Heart right ventricle (tissue), 16 donors: ENCODE results near the gene KIAA1586. TPM values are rescaled to one million over a fixed set of nuclear protein-coding genes. Genes with fewer than 3 reads are reported as not detected.
A peak's percentile ranks its signal among the peaks of the same experiment; 100 is the strongest.
"Not testable (repeated sequence)": the region's sequence is repeated elsewhere in the genome, so short reads cannot be mapped to it uniquely, and the experiment has no call there.

ENCODE experiments used
- ATAC-seq, 8 donors: fragments of 200-7000 bp; cut with Tn5 transposase; one replicate each; pipeline ENCODE4 v1.9.1; 2020; ENCODE audit warnings: mild to moderate bottlenecking in 8 of 8, moderate library complexity in 8 of 8, moderate number of reproducible peaks in 1 of 8
- DNase-seq, 2 donors: peaks; one replicate each; pipeline ENCODE4 v3.0.0-alpha.2; 2020
- H3K27ac ChIP-seq, 10 donors: fragments of 200-600 bp; sonication (generic) in 2 of 10; one replicate each; pipeline versions ENCODE4 v1.5.0 to v1.8.0; 2020 to 2022; ENCODE audit warnings: mild to moderate bottlenecking in 3 of 10
- H3K27me3 ChIP-seq, 7 donors: fragments of 200-600 bp; one replicate each; pipeline ENCODE4 v1.8.0; 2021 to 2022; ENCODE audit warnings: mild to moderate bottlenecking in 2 of 7
- H3K36me3 ChIP-seq, 9 donors: fragments of 200-600 bp; sonication (generic) in 1 of 9; one replicate each; pipeline versions ENCODE4 v1.5.0 to v1.8.0; 2020 to 2022; ENCODE audit warnings: mild to moderate bottlenecking in 2 of 9
- H3K4me1 ChIP-seq, 9 donors: fragments of 200-600 bp; sonication (generic) in 1 of 9; one replicate each; pipeline versions ENCODE4 v1.5.0 to v1.8.0; 2020 to 2022; ENCODE audit warnings: mild to moderate bottlenecking in 4 of 9
- H3K4me3 ChIP-seq, 10 donors: fragments of 200-600 bp; sonication (generic) in 2 of 10; one replicate each; pipeline versions ENCODE4 v1.5.0 to v1.8.0; 2020 to 2022; ENCODE audit warnings: mild to moderate bottlenecking in 7 of 10, moderate library complexity in 2 of 10
- H3K9me3 ChIP-seq, 11 donors: fragments of 200-600 bp in 10 of 11; sonication (generic) in 2 of 11; one replicate each; pipeline versions ENCODE4 v1.5.0 to v1.8.0; 2013 to 2022; ENCODE audit warnings: mild to moderate bottlenecking in 2 of 11, control low read depth in 1 of 11, moderate library complexity in 1 of 11
- CTCF ChIP-seq, 9 donors: fragments of 200-600 bp; sonication (generic) in 2 of 9; IDR thresholded peaks; one replicate each; pipeline versions ENCODE4 v1.5.0 to v1.8.0; 2021 to 2022; ENCODE audit warnings: antibody characterized with exemption in 9 of 9, mild to moderate bottlenecking in 5 of 9, moderate library complexity in 1 of 9
- WGBS, 2 donors: extraction: QIAGEN DNeasy Blood & Tissue Kit; methylation state at CpG; one replicate each; pipeline ENCODE4 v1.1.7; 2013; ENCODE audit warnings: inconsistent platforms in 1 of 2; 5-methylcytosine and 5-hydroxymethylcytosine counted together
- intact Hi-C, 10 donors: fragments of 100-400 bp; cut with DNase I; formaldehyde crosslinking; loops; one replicate each; pipeline versions ENCODE4 v1.11.1 to v1.14.2; 2022
- long read RNA-seq, 3 donors: library from polyadenylated mRNA; unstranded; transcript quantifications; one replicate each; pipeline ENCODE4 v2.0.0, GENCODE V29; 2020 to 2021
- polyA plus RNA-seq, 2 donors: library from polyadenylated mRNA; stranded (reverse); fragments of 200-250 nt; gene quantifications; one replicate each; pipeline ENCODE4 v1.2.3, GENCODE V29; 2013
- total RNA-seq, 10 donors: library from RNA; stranded (reverse); fragmentation: NEBNext Ultra II Directional in 3 of 10; extraction: Animal tissue kit (Norgen Biotek cat#: 25700) in 3 of 10; gene quantifications; one replicate each; pipeline versions ENCODE4 v1.2.1 to v1.2.4, GENCODE V29; 2021 to 2023
- donor health status: Arrhythmogenic right ventricular cardiomyopathy.
- donor health status: ischemic (EF 13 %, LVEDD 7.1; RV severe dilation, severe dysfunction).
- donor health status: healthy with polysubstance abuse.
- donor health status: DM: no; HTN: yes; CAD: no.
- donor health status: DM: no; HTN: no; CAD: no.
- donor health status: ischemic (EF 25% LVEDD 6.9; RV normal size, moderate dysfunction).
- donor health status: ischemic (EF 25% LVEDD 5.7; RV mildly dilated, moderate dysfunction).
- donor health status: healthy.
- donor health status: DM: yes; HTN: yes; CAD: no.
- donor health status: Ischemic cardiomyopathy.
- donor health status: ischemic (EF 35%, LVEDD 5.7; RV mildly dilated, moderate dysfunction).
- donor health status: nonischemic (EF 11% LVEDD 7.7; RV severe dilation, severe dysfunction).
- donor health status: DM: yes; HTN: yes; CAD: no.
- donor health status: PGD.
- donor health status: ischemic (EF 29% LVEDD 5.4; RV normal size, mild dysfunction).
- donor health status: nonischemic (EF 23%, LVEDD 6.1; RV moderate dilation, normal function).

Gene KIAA1586
- total RNA-seq (10 to 100 TPM in 1 of 10 donors, 1 to 10 TPM in 9; 5.7 to 10.4 (median 8.1) TPM), polyA plus RNA-seq (1 to 10 TPM; 1.8 to 3.1 TPM)
- long read RNA-seq, donor 1, partial matches to known transcripts: 1 of 6 reads
- long read RNA-seq, donor 1, other reads (novel, unspliced or antisense): 2 of 6 reads
- long read RNA-seq, donor 2, transcript KIAA1586-201 (4 exons, 2,933 nt): major isoform, 9 of 10 reads
- long read RNA-seq, donor 2, partial matches to known transcripts: 0 of 10 reads
- long read RNA-seq, donor 2, other reads (novel, unspliced or antisense): 1 of 10 reads
- long read RNA-seq, donor 3, transcript KIAA1586-201 (4 exons, 2,933 nt): major isoform, 19 of 27 reads
- long read RNA-seq, donor 3, partial matches to known transcripts: 3 of 27 reads
- long read RNA-seq, donor 3, other reads (novel, unspliced or antisense): 4 of 27 reads

GRCh38 chr6:57046332-57047256 lies at the start of gene KIAA1586:
Gene KIAA1586, plus strand, starts transcription at chr6:57046693. Its CDS starts 63 bp downstream, at chr6:57046756.
- intact Hi-C loops: loop anchor here in 3 of 10 donors (5.0 to 10.0 kb wide), 3 partner anchors 41 to 268 kb away; partner anchors contain the start of genes BAG2 (in 1 of the 3) and PRIM2 (in 1 of the 3)
- Histone ChIP-seq H3K4me1 (peaks cover 0 to 21% (median 9%) of the 10 kb centered on the region in 9 donors), H3K36me3 (peaks cover 0 to 28% (median 8%) of the 10 kb centered on the region in 9 donors), H3K4me3 (peak within 1 kb of the TSS; percentile 21 to 70 (median 62)), H3K27ac (peak within 1 kb of the TSS in 9 of 10 donors; percentile 22 to 79 (median 53))
- H3K9me3 ChIP-seq, H3K27me3 ChIP-seq: not testable (repeated sequence)
- WGBS, 2 donors: 0% methylated on average over 40 to 46 of the region's 78 CpGs
- peak; percentile 89 to 92 for DNase-seq
- ATAC-seq: peak; percentile 99 to 100 (median 100)

- H3K4me3 ChIP-seq: no peak overlapping the region
- intact Hi-C loops: no loop called here
- TF ChIP-seq CTCF (IDR thresholded peaks at IDR 0.05): no peak
- H3K27me3 ChIP-seq: no peaks in the 10 kb centered on the region
- no peak for DNase-seq
- no peak overlapping the region for H3K27ac ChIP-seq
- ATAC-seq: no peak
- no peaks in the 10 kb centered on the region for H3K36me3 ChIP-seq
- H3K4me1 ChIP-seq: no peaks in the 10 kb centered on the region
- peaks cover 0 to 12% (median 0%) of the 10 kb centered on the region in 11 donors for H3K9me3 ChIP-seq
These were observed 47.4 kb upstream of the KIAA1586 start for GRCh38 chr6:56999049-56999448.

- 91 to 93% methylated on average over 18 of the region's 18 CpGs for WGBS, 2 donors
- ATAC-seq, H3K27me3 ChIP-seq, DNase-seq, intact Hi-C loops, H3K27ac ChIP-seq, H3K4me3 ChIP-seq, H3K4me1 ChIP-seq, H3K36me3 ChIP-seq: not testable (repeated sequence)
- H3K9me3 ChIP-seq: peaks cover 0 to 12% (median 0%) of the 10 kb centered on the region in 11 donors
These were observed 46.7 kb upstream of the KIAA1586 start for GRCh38 chr6:56999748-57000147.

- H3K27ac ChIP-seq: no peak overlapping the region
These were observed 44.3 kb upstream of the KIAA1586 start for GRCh38 chr6:57002197-57002596.

More at GRCh38 chr6:57002197-57002596, 44.3 kb upstream of the KIAA1586 start:
- H3K27me3 ChIP-seq: no peaks in the 10 kb centered on the region
- intact Hi-C loops: no loop called here
- no peaks in the 10 kb centered on the region for H3K36me3 ChIP-seq
- no peak for DNase-seq
- H3K4me1 ChIP-seq: no peaks in the 10 kb centered on the region
- peaks cover 0 to 12% (median 0%) of the 10 kb centered on the region in 11 donors for H3K9me3 ChIP-seq
- ATAC-seq: no peak
- H3K4me3 ChIP-seq: no peak overlapping the region
- TF ChIP-seq CTCF (IDR thresholded peaks at IDR 0.05): no peak
